ENCODE data around the gene ST7. TPM values are rescaled to one million over a fixed set of nuclear protein-coding genes. Genes with fewer than 3 reads are reported as not detected.

The ST7 gene
- total RNA-seq, 1 donor from 2014 or later: 39.3 TPM

- H3K4me3 Mint-ChIP-seq (ENCODE audit: unreplicated experiment): no peak overlapping the region
- H3K4me1 ChIP-seq (ENCODE audit: insufficient read depth, low read length): peaks cover 22% of the 10 kb centered on the region
- no peak overlapping the region for H3K4me2 ChIP-seq (ENCODE audit: low read length)
- H3K36me3 ChIP-seq (ENCODE audit: insufficient read depth, low read length): no peaks in the 10 kb centered on the region
- H3K9me3 ChIP-seq (ENCODE audit: insufficient read depth, low read depth, low read length): no peaks in the 10 kb centered on the region
- peaks cover 2% of the 10 kb centered on the region for H3K36me3 Mint-ChIP-seq (ENCODE audit: low read depth, unreplicated experiment)
- no peak for TF ChIP-seq EZH2 (IDR thresholded peaks at IDR 0.05; ENCODE audit: insufficient read depth, low read length)
- no peak for TF ChIP-seq CTCF (IDR thresholded peaks at IDR 0.05; ENCODE audit: insufficient read depth, low read depth, low read length)
- H3K4me3 ChIP-seq (ENCODE audit: insufficient read depth, low read depth, low read length): no peak overlapping the region
- peaks cover 70% of the 10 kb centered on the region for H3K4me1 Mint-ChIP-seq (ENCODE audit: low read depth, unreplicated experiment)
- no peaks in the 10 kb centered on the region for H3K9me3 Mint-ChIP-seq (ENCODE audit: unreplicated experiment)
- H3K79me2 ChIP-seq (ENCODE audit: insufficient read depth, low read length): peaks cover 47% of the 10 kb centered on the region
- H2AFZ ChIP-seq (ENCODE audit: low read depth, low read length): no peak overlapping the region
- DNase-seq (ENCODE audit: low read depth): no peak
- no peak overlapping the region for H3K27ac ChIP-seq (ENCODE audit: low read depth, low read length)
- H4K20me1 ChIP-seq (ENCODE audit: insufficient read depth, low read length): peaks cover 5% of the 10 kb centered on the region
- no peaks in the 10 kb centered on the region for H3K27me3 ChIP-seq (ENCODE audit: insufficient read depth, low read length)
- H3K27ac Mint-ChIP-seq (ENCODE audit: unreplicated experiment): peak overlapping the region; percentile 73
- no peak for FAIRE-seq
- no peaks in the 10 kb centered on the region for H3K27me3 Mint-ChIP-seq (ENCODE audit: low read depth, unreplicated experiment)
- no peak overlapping the region for H3K9ac ChIP-seq (ENCODE audit: low read length)
Observed at GRCh38 chr7:117008118-117008885, 55.0 kb downstream of the ST7 start.

GRCh38 chr7:117008886-117009531 is 55.7 kb downstream of the ST7 start:
- no peaks in the 10 kb centered on the region for H3K36me3 ChIP-seq (ENCODE audit: insufficient read depth, low read length)
- DNase-seq (ENCODE audit: low read depth) (peak; percentile 83), FAIRE-seq (no peak)
- no peak overlapping the region for H2AFZ ChIP-seq (ENCODE audit: low read depth, low read length)
- no peaks in the 10 kb centered on the region for H3K27me3 ChIP-seq (ENCODE audit: insufficient read depth, low read length)
- Mint-ChIP-seq H3K27me3 (ENCODE audit: low read depth, unreplicated experiment) (no peaks in the 10 kb centered on the region), H3K9me3 (ENCODE audit: unreplicated experiment) (no peaks in the 10 kb centered on the region), H3K4me3 (ENCODE audit: unreplicated experiment) (no peak overlapping the region), H3K36me3 (ENCODE audit: low read depth, unreplicated experiment) (peaks cover 2% of the 10 kb centered on the region), H3K27ac (ENCODE audit: unreplicated experiment) (peak overlapping the region; percentile 73), H3K4me1 (ENCODE audit: low read depth, unreplicated experiment) (peaks cover 69% of the 10 kb centered on the region)
- H4K20me1 ChIP-seq (ENCODE audit: insufficient read depth, low read length): peaks cover 5% of the 10 kb centered on the region
- H3K27ac ChIP-seq (ENCODE audit: low read depth, low read length): no peak overlapping the region
- H3K9ac ChIP-seq (ENCODE audit: low read length): no peak overlapping the region
- no peaks in the 10 kb centered on the region for H3K9me3 ChIP-seq (ENCODE audit: insufficient read depth, low read depth, low read length)
- H3K4me3 ChIP-seq (ENCODE audit: insufficient read depth, low read depth, low read length): no peak overlapping the region
- peaks cover 44% of the 10 kb centered on the region for H3K79me2 ChIP-seq (ENCODE audit: insufficient read depth, low read length)
- peaks cover 22% of the 10 kb centered on the region for H3K4me1 ChIP-seq (ENCODE audit: insufficient read depth, low read length)
- no peak for TF ChIP-seq CTCF (IDR thresholded peaks at IDR 0.05; ENCODE audit: insufficient read depth, low read depth, low read length)
- H3K4me2 ChIP-seq (ENCODE audit: low read length): peak overlapping the region; percentile 30
